Measurements from ENCODE around the gene ARVCF.

ARVCF gene, protein sequence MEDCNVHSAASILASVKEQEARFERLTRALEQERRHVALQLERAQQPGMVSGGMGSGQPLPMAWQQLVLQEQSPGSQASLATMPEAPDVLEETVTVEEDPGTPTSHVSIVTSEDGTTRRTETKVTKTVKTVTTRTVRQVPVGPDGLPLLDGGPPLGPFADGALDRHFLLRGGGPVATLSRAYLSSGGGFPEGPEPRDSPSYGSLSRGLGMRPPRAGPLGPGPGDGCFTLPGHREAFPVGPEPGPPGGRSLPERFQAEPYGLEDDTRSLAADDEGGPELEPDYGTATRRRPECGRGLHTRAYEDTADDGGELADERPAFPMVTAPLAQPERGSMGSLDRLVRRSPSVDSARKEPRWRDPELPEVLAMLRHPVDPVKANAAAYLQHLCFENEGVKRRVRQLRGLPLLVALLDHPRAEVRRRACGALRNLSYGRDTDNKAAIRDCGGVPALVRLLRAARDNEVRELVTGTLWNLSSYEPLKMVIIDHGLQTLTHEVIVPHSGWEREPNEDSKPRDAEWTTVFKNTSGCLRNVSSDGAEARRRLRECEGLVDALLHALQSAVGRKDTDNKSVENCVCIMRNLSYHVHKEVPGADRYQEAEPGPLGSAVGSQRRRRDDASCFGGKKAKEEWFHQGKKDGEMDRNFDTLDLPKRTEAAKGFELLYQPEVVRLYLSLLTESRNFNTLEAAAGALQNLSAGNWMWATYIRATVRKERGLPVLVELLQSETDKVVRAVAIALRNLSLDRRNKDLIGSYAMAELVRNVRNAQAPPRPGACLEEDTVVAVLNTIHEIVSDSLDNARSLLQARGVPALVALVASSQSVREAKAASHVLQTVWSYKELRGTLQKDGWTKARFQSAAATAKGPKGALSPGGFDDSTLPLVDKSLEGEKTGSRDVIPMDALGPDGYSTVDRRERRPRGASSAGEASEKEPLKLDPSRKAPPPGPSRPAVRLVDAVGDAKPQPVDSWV

DNA sequence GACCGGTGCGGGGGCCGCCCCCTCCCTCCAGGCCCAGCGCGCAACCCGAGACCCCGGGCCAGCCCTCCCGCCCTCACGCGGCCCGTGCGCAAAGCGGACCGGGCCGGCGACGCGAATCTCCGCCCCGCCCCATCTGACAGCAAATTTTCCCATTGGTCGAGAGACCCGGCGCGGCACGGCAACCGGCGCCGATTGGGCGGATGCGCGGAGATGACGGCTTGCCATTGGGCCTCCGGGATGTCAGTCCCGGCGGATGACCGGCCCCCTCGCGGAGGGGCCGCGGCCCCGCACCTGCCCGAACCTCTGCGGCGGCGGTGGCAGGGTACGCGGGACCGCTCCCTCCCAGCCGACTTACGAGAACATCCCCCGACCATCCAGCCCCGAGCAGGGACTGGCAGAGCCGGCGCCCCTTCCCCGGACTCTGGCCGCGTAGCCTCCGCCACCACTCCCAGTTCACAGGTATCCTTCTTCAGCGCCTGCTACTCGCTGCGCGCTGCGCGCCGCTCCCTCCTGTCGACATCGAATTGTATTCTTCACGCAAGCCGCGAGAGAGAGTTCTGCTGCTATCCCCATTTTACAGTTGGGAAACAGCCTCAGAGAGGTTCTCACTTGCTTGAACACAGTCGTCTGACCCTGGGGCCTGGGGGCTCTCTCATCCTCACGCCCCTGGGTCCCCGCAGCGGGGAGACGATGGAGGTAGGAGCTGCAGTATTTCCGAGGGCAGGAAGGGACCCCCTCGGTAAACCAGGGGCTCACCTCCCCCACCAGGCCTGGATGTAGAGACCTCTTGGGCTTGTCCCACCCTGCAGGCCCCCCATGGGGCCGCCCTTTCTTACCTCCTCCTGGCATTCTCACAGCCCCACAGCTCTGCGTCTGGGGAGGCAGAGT, at the start of gene ARVCF:
Gene ARVCF, minus strand, starts transcription at position 90 of the 888 bp plus-strand sequence. CDS start 26,029 bp downstream, outside the sequence.
- TF ChIP-seq, protein P1, sequence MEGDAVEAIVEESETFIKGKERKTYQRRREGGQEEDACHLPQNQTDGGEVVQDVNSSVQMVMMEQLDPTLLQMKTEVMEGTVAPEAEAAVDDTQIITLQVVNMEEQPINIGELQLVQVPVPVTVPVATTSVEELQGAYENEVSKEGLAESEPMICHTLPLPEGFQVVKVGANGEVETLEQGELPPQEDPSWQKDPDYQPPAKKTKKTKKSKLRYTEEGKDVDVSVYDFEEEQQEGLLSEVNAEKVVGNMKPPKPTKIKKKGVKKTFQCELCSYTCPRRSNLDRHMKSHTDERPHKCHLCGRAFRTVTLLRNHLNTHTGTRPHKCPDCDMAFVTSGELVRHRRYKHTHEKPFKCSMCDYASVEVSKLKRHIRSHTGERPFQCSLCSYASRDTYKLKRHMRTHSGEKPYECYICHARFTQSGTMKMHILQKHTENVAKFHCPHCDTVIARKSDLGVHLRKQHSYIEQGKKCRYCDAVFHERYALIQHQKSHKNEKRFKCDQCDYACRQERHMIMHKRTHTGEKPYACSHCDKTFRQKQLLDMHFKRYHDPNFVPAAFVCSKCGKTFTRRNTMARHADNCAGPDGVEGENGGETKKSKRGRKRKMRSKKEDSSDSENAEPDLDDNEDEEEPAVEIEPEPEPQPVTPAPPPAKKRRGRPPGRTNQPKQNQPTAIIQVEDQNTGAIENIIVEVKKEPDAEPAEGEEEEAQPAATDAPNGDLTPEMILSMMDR (IDR thresholded peaks at IDR 0.05; ENCODE audit: low read depth, low read length): no peak
- peak within 1 kb of the TSS; percentile 60 for H3K4me3 ChIP-seq (ENCODE audit: low read depth, low read length)

DNA sequence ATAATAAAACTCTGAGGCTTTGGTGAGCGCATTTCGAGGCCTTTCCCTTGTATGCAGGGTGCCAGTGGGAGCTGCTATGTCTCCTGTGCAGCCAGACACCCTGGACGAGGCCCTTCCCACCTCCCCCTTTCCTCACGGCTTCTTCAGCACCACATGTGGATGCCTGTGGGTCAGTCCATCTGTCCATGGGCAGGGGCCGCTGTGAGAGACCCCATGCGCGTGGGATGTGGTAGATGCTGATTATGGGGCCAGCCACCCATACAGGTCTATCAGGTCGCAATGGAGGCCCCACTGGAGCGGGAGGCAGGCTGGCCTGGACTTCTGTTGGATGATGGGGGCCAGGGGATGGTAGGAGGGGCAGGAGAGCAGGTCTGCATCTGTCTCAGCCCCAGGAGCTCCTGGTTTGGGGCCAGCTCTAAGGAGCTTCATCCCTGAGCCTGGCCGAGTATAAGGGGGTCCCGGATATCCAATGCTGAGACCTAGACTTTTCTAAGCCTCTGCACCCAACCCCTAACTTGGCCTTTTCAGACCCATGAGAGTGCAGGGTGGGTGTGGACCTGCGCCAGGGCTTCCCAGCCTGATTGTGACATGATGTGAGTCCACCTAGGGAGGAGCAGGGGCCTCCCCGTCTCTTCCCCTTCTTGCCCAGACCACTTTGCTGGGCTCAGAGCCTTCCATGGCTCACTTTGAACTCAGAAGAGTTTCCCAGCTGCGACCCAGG, 49.4 kb upstream of the ARVCF start:
- TF ChIP-seq, protein P1 (IDR thresholded peaks at IDR 0.05; ENCODE audit: low read depth, low read length): no peak
- no peak overlapping the region for H3K4me3 ChIP-seq (ENCODE audit: low read depth, low read length)

DNA sequence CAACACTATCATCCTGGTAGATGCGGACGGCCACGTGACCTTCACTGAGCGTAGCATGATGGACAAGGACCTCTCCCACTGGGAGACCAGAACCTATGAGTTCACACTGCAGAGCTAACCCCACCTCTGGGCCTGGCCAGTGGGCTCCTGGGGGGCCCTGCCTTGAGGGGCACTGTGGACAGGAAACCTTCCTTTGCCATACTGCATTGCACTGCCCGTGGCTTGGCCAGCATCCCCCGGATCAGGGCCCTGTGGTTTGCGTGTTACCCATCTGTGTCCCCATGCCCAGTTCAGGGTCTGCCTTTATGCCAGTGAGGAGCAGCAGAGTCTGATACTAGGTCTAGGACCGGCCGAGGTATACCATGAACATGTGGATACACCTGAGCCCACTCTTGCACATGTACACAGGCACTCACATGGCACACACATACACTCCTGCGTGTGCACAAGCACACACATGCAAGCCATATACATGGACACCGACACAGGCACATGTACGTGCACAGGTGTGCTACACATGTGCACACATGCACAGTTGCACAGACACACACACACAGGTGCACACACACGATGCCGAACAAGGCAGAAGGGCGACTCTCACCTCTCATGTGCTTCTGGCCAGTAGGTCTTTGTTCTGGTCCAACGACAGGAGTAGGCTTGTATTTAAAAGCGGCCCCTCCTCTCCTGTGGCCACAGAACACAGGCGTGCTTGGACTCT, 48.1 kb upstream of the ARVCF start:
- H3K4me3 ChIP-seq (ENCODE audit: low read depth, low read length): no peak overlapping the region
- TF ChIP-seq, protein P1 (IDR thresholded peaks at IDR 0.05; ENCODE audit: low read depth, low read length): no peak

DNA sequence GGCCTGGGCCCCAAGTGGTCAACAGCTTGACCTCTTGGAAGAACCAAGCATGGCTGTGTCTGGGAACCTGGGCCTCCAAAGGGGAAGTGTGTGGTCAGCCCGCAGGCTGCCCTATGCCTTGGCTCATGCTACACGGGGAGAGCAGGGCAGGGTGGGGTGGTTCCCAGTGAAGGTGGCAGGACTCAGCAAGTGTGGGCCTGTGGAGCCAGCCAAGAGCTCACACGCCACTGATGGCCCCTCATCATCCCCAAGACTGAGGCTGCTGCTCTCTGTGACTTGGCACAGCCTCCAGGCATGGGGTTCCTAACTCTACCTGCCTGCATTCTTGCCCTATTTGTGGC, 47.5 kb upstream of the ARVCF start:
- H3K4me3 ChIP-seq (ENCODE audit: low read depth, low read length): no peak overlapping the region
- TF ChIP-seq, protein P1 (IDR thresholded peaks at IDR 0.05; ENCODE audit: low read depth, low read length): no peak

DNA sequence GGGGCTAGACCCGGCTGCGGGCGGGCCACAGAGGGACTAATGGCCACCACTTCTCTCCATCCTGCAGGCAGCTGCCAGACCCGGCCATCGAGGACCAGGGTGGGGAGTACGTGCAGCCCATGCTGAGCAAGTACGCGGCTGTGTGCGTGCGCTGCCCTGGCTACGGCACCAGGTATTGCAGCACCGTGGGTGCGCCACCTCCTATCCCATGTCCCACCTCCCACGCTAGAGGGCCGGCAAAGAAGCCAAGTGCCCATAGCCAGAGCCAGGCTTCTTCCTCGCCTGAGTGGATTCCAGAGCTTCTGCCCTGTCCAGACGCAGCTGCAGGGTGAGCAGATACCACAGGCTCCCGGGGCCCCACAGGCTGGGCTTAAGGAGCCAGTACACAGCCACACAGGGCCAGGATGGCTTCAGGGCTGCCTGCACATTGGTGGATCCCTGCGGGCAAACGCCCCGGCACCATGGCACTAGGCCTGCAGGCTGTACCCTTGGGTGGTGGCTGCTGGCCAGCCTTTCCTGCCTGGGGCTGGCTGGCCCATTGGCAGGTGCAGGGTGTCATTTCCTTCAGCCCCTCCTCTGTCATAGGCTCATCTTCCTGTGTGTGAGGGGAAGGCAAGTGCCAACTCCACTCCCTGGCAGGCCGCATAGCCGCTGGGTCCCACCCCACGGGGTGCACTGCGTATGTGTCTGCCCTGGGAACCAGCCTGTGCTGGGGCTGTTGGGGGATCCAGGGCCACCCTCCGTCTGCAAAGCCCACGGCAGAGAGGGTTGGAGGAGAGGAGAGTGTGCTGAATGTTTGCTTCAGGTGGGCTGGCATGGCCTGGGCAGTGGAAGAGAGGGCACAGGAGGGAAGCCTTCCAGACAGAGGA, 46.9 kb upstream of the ARVCF start:
- H3K4me3 ChIP-seq (ENCODE audit: low read depth, low read length): no peak overlapping the region
- TF ChIP-seq, protein P1 (IDR thresholded peaks at IDR 0.05; ENCODE audit: low read depth, low read length): no peak
